Panc1 (cell line): ENCODE measurements around the gene LMO4.

Experiments used
- CTCF ChIP-seq: fragments of 450-650 bp; IDR thresholded peaks from 2 replicates; pipeline ENCODE4 v1.5.1; 2017; ENCODE audit warnings: mild to moderate bottlenecking
- POLR2AphosphoS5 ChIP-seq: IDR thresholded peaks from 2 replicates; pipeline ENCODE4 v1.6.1; 2012; ENCODE audit warnings: mild to moderate bottlenecking, low read depth, low read length, moderate library complexity

- no peak for TF ChIP-seq CTCF
- TF ChIP-seq POLR2AphosphoS5 = no peak
Observed at GRCh38 chr1:87359586-87359985, 30.9 kb downstream of the LMO4 start.
